Measurements from ENCODE around the gene GRM1.

The GRM1 gene

GRCh38 chr6:146364816-146365594 lies 336.1 kb downstream of the GRM1 start:
- ATAC-seq = no peak
- TF ChIP-seq TCF4 (CRISPR knock-in tag; IDR thresholded peaks at IDR 0.05; ENCODE audit: borderline replicate concordance) (no peak), SNAI2 (CRISPR knock-in tag; IDR thresholded peaks at IDR 0.05) (no peak), PATZ1 (CRISPR knock-in tag; IDR thresholded peaks at IDR 0.05; ENCODE audit: borderline replicate concordance) (no peak), ZNF70 (CRISPR knock-in tag; IDR thresholded peaks at IDR 0.05) (no peak), PPARA (CRISPR knock-in tag; IDR thresholded peaks at IDR 0.05; ENCODE audit: borderline replicate concordance) (no peak), OSR1 (CRISPR knock-in tag; IDR thresholded peaks at IDR 0.05) (no peak), ARNTL (CRISPR knock-in tag; IDR thresholded peaks at IDR 0.05; ENCODE audit: borderline replicate concordance, low read depth) (no peak), BACH2 (CRISPR knock-in tag; IDR thresholded peaks at IDR 0.05; ENCODE audit: borderline replicate concordance) (no peak), TSHZ2 (CRISPR knock-in tag; IDR thresholded peaks at IDR 0.05) (no peak), ZFP3 (CRISPR knock-in tag; IDR thresholded peaks at IDR 0.05) (no peak), CREB5 (CRISPR knock-in tag; IDR thresholded peaks at IDR 0.05; ENCODE audit: low read depth) (no peak), ZNF8 (CRISPR knock-in tag; IDR thresholded peaks at IDR 0.05) (no peak), RARB (CRISPR knock-in tag; IDR thresholded peaks at IDR 0.05) (no peak)

- no peak for TF ChIP-seq OSR1 (CRISPR knock-in tag; IDR thresholded peaks at IDR 0.05)
- no peak for TF ChIP-seq ISL1 (CRISPR knock-in tag; IDR thresholded peaks at IDR 0.05)
- no peak for TF ChIP-seq TCF4 (CRISPR knock-in tag; IDR thresholded peaks at IDR 0.05; ENCODE audit: borderline replicate concordance)
- no peak for TF ChIP-seq BACH2 (CRISPR knock-in tag; IDR thresholded peaks at IDR 0.05; ENCODE audit: borderline replicate concordance)
- no peak for TF ChIP-seq CREB5 (CRISPR knock-in tag; IDR thresholded peaks at IDR 0.05; ENCODE audit: low read depth)
- no peak for TF ChIP-seq SNAI2 (CRISPR knock-in tag; IDR thresholded peaks at IDR 0.05)
- no peak for TF ChIP-seq TOX (CRISPR knock-in tag; IDR thresholded peaks at IDR 0.05; ENCODE audit: borderline replicate concordance)
- no peak for TF ChIP-seq CSDC2 (CRISPR knock-in tag; IDR thresholded peaks at IDR 0.05)
- no peak for TF ChIP-seq PPARA (CRISPR knock-in tag; IDR thresholded peaks at IDR 0.05; ENCODE audit: borderline replicate concordance)
- TF ChIP-seq ZNF8 (CRISPR knock-in tag; IDR thresholded peaks at IDR 0.05) = no peak
- TF ChIP-seq RARB (CRISPR knock-in tag; IDR thresholded peaks at IDR 0.05) = no peak
- TF ChIP-seq ZC3H10 (CRISPR knock-in tag; IDR thresholded peaks at IDR 0.05) = no peak
- TF ChIP-seq ZFP3 (CRISPR knock-in tag; IDR thresholded peaks at IDR 0.05) = no peak
- TF ChIP-seq ZNF565 (CRISPR knock-in tag; conservative IDR thresholded peaks at IDR 0.05; ENCODE audit: low read depth) = no peak
- TF ChIP-seq ZNF70 (CRISPR knock-in tag; IDR thresholded peaks at IDR 0.05) = no peak
- TF ChIP-seq ESRRG (CRISPR knock-in tag; IDR thresholded peaks at IDR 0.05) = no peak
- TF ChIP-seq TSHZ2 (CRISPR knock-in tag; IDR thresholded peaks at IDR 0.05) = no peak
- ATAC-seq = no peak
These were observed 338.2 kb downstream of the GRM1 start for GRCh38 chr6:146367061-146367460.

Measured in SK-N-SH treated with all-trans-retinoic acid at 6 μM for 48 hours (cell line).